ENCODE data around the gene APOBEC3G.
"Not testable (repeated sequence)": the region's sequence is repeated elsewhere in the genome, so short reads cannot be mapped to it uniquely, and the experiment has no call there.

The APOBEC3G gene

GRCh38 chr22:39068033-39068785, 8.9 kb upstream of the APOBEC3G start:
- DNase-seq = no peak

DNA sequence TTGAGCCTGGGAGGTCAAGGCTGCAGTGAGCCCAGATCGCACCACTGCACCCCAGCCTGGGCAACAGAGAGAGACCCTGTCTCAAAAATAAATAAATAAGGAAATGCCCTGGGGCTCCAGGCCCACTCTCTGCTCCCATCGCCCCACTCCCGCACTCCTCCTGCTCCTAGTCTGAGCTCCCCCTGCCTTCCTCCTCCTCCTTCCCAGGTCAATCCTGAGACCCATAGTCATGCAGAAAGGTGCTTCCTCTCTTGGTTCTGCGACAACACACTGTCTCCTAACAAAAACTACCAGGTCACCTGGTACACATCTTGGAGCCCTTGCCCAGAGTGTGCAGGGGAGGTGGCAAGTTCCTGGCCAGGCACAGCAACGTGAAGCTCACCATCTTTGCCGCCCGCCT, 6.9 kb upstream of the APOBEC3G start:
- no peak for DNase-seq

DNA sequence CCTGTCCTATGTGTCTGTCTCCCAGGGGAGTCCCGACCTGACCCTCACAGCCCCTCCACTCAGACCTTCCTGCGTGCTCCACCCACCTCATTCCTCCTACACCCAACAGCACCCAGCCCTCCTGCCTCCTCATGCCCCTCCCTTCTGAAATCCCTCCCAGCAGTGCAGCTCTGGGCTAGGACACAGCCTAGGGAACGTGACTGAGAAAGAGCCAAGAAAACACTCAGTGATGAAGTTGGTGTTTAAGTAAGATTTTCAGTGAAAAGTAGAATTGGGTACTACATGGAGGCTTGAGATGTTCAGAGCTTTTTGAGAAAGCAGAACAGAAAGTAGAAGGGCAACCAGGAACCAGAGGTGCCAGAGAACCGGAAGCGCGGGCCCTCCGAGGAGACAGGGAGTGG, 4.5 kb upstream of the APOBEC3G start:
- not testable (repeated sequence) for DNase-seq

DNA sequence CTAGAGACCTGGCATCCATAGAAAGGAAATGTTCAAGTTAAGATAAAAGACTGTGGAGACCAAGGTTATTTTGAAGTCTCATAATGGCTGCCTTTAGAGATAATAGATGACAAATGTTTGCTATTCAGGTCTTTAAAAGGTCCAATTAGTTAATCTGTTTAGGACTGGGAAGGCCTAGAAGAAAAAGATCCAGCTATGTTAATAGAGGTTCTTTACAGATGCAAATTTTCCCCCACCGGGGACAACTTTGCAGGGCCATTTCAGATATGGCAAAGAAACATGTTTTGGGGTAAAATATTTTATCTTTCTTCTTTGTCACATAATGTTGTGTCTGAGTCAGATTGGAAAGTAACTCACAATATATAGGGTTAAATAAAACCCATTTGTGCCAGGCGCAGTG, 3.1 kb upstream of the APOBEC3G start:
- no peak for DNase-seq

DNA sequence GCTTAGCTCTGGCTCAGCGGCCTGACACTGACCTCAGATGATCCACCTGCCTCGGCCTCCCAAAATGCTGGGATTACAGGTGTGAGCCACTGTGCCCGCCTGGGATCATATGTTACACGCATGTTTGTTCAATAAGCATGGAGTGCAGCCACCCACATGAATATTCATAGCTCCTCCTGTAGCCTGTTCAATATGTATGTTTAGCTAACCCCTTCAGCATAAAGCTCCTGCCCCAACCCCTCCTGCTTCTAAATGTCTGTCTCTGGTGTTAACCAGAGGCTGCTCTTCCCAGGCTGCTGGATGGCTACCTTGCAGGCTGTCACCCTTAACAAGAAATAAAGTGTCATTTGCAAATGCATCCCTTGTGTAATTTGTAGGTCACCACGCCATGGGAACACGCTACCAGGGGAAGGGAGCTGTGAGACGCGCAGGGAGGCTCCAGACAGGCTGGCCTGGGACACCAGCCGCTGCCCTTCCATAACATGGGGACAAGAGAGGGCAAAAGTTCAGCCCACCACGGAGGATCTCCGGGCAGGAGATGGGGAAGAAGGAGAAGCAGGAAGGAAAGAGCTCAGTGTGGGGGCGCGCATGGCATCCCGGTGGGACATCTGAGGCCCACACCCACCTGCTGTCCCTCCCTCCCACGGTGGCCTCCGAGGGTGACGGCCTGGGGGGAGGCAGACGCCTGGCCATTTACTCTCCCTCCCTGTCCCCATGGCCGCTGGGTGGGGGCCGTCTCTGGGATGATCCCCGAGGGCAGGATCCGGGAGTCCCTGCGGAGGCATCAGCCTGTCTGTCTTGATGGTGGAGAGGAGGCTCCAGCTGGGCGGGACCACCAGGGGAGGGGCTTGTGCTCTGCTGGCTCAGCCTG, 685 bp upstream of the APOBEC3G start:
- not testable (repeated sequence) for DNase-seq

DNA sequence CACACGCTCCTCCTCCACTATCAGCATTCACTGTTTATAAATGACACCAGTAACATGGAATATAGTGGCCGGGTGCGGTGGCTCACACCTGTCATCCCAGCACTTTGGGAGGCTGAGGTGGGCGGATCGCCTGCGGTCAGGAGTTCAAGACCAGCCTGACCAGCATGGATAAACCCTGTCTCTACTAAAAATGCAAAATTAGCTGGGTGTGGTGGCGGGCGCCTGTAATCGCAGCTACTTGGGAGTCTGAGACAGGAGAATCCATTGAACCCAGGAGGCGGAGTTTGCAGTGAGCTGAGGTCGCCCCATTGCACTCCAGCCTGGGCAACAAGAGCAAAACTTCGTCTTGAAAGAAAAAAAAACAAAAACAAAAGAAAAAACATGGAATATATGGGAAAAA, 837 bp downstream of the APOBEC3G start:
- not testable (repeated sequence) for DNase-seq

GRCh38 chr22:39078329-39078728, 1.3 kb downstream of the APOBEC3G start:
- DNase-seq = no peak

GRCh38 chr22:39079054-39079637, 2.1 kb downstream of the APOBEC3G start:
- DNase-seq = not testable (repeated sequence)

GRCh38 chr22:39080052-39080762, 3.1 kb downstream of the APOBEC3G start:
- DNase-seq = no peak

GRCh38 chr22:39081016-39081415, 3.9 kb downstream of the APOBEC3G start:
- DNase-seq = no peak

DNA sequence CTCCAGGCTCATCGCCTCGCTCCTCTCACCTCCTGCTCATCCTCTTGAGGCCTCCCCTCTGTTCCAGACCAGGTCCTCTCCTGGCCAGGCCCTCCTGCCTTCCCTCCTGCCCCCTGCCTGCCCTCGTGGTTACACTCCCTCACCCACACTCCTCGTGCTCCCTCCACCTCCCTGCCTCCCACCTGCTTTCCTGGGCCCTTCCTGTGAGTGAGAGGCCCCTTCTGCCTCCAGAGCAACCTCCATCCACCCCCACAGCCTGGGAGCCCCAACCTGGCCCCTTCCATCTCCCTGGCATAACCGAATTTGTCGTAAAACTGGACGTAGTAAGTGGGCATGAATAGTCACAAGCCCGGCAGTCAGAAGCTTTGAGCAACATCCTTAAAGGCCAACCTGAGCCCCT, 4.5 kb downstream of the APOBEC3G start:
- DNase-seq = no peak

DNA sequence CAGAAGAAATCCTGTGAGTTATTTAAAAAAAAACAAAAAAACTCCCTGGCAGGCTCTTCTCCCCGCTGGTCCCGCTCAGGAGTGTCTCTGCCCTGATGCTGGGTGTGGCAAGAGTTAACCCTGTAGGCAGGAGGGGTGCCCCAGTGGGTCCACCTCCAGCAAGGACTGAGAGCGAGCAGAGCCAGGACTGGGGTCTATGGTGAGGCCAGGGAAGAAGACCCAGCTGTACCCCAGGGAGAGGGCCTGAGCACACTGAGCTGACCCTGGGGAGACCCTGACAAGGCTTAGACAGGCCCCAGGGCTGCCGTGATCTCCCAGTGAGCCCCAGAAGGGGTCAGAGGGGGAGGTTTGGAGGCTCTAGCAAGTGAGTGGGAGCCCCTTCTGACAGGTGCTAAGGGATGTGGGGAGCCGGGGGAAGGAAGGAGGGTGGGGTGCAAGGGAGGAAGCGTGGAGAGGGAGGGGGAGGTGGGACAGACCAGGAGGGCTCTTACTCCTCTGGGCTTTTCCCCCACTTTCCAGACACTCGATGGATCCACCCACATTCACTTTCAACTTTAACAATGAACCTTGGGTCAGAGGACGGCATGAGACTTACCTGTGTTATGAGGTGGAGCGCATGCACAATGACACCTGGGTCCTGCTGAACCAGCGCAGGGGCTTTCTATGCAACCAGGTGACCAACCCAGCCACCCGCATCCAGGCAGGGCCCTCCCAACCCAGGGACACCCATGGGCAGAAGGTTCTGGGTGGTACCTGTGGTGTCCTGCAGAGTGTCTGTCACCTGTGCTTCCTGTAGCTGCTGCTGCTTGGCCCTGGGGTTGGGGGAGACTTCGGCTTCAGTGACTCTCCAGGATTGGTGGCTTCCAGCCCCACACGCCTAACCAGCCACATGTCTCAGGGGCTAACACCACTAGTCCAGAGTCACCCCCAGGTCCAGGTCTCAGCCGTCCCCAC, 6.4 kb downstream of the APOBEC3G start:
- DNase-seq = no peak

GRCh38 chr22:39084666-39085065, 7.6 kb downstream of the APOBEC3G start:
- no peak for DNase-seq

DNA sequence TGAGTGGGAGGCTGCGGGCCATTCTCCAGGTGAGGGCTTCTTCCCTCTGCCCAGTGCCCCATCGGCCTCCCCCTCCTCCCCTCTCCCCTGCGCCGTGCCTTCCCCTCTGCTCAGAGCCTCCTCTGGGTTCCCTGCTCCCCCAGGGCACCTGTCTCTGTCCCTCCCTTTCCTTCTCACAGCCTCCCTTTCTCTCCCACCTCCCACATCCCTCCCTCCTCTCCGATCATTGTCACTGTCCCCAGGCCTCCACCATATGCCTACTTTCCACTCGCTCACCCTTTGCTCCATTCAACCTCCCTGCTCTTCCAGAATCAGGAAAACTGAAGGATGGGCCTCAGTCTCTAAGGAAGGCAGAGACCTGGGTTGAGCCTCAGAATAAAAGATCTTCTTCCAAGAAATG, 10.0 kb downstream of the APOBEC3G start:
- DNase-seq = no peak

GRCh38 chr22:39087881-39088684, 11.0 kb downstream of the APOBEC3G start:
- no peak for DNase-seq

DNA sequence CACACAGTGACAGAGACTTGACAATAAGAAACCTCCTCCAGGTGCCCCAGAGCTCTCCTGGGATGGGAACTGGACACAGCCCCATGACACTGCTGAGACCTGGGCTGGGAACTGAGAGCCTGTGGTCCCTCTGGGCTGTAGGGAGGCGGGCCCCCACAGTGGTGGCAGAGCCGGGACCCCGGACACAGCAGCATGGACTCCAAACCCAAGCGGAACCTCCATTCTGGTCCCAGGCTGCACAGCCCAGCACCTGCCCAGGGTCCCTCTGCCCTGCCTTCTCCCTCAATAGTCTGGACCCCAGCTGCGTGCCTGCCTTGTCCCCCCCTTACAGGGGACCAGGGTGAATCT, 11.6 kb downstream of the APOBEC3G start:
- DNase-seq = no peak

GRCh38 chr22:39089928-39090327, 12.9 kb downstream of the APOBEC3G start:
- no peak for DNase-seq

DNA sequence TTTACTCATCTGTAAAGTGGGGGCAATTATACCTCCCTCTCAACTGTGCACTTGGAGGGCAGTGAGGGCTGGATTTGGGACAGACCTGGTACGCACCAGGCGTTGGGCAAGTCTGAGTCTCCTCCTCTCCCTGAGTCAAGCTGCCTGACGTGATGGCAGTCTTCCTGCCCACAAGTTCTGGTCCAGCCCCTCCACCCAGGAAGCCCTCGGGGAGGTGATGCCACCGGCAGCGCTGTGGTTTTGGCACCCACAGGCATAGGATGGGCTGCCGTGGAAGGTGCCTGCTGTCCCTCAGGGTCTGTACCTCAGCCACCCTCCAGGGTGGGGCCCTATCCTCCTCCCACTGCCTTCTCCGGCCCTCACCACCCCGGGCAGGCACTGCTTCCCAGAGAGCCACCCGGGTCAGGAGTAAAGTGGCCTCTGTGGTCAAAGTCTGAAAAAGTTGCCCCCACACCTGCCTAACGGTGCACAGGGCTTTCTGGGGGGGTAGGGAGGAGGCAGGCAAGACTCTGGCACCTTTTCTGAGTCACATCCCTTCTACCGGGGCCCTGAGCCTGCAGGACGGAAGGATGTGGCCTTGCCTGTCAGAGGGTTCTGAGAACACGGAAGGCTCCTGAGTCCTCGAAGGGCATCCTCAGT, 13.5 kb downstream of the APOBEC3G start:
- no peak for DNase-seq

- no peak for DNase-seq
Observed at GRCh38 chr22:39091126-39092081, 14.3 kb downstream of the APOBEC3G start.
